Astrocyte of the spinal cord (primary cell): ENCODE data around the gene PLEKHN1.
A peak's percentile ranks its signal among the peaks of the same experiment; 100 is the strongest.
"Not testable (repeated sequence)": the region's sequence is repeated elsewhere in the genome, so short reads cannot be mapped to it uniquely, and the experiment has no call there.

Experiments used
- DNase-seq: peaks from one replicate; pipeline ENCODE4 v3.0.0; 2011; ENCODE audit warnings: low read depth, low spot score
- H3K4me3 ChIP-seq: 2 replicates; pipeline ENCODE4 v1.5.1; 2011; ENCODE audit warnings: low read depth, mild to moderate bottlenecking, low read length, moderate library complexity
- in situ Hi-C: cut with HindIII; loops from 2 replicates; pipeline ENCODE4 v1.10.0; 2017; ENCODE audit warnings: low sequenced_read_pairs
- TF ChIP-seq, protein P1 (sequence below): IDR thresholded peaks from 2 replicates; pipeline ENCODE4 v1.5.1; 2012; ENCODE audit warnings: low read depth, mild to moderate bottlenecking, low read length, inconsistent platforms

Gene PLEKHN1

GRCh38 chr1:1014799-1015681, 48.8 kb downstream of the PLEKHN1 start:
- no peak overlapping the region for H3K4me3 ChIP-seq
- no peak for DNase-seq
- in situ Hi-C loops: no loop called here
- TF ChIP-seq, protein P1, sequence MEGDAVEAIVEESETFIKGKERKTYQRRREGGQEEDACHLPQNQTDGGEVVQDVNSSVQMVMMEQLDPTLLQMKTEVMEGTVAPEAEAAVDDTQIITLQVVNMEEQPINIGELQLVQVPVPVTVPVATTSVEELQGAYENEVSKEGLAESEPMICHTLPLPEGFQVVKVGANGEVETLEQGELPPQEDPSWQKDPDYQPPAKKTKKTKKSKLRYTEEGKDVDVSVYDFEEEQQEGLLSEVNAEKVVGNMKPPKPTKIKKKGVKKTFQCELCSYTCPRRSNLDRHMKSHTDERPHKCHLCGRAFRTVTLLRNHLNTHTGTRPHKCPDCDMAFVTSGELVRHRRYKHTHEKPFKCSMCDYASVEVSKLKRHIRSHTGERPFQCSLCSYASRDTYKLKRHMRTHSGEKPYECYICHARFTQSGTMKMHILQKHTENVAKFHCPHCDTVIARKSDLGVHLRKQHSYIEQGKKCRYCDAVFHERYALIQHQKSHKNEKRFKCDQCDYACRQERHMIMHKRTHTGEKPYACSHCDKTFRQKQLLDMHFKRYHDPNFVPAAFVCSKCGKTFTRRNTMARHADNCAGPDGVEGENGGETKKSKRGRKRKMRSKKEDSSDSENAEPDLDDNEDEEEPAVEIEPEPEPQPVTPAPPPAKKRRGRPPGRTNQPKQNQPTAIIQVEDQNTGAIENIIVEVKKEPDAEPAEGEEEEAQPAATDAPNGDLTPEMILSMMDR: peak; percentile 41

DNA sequence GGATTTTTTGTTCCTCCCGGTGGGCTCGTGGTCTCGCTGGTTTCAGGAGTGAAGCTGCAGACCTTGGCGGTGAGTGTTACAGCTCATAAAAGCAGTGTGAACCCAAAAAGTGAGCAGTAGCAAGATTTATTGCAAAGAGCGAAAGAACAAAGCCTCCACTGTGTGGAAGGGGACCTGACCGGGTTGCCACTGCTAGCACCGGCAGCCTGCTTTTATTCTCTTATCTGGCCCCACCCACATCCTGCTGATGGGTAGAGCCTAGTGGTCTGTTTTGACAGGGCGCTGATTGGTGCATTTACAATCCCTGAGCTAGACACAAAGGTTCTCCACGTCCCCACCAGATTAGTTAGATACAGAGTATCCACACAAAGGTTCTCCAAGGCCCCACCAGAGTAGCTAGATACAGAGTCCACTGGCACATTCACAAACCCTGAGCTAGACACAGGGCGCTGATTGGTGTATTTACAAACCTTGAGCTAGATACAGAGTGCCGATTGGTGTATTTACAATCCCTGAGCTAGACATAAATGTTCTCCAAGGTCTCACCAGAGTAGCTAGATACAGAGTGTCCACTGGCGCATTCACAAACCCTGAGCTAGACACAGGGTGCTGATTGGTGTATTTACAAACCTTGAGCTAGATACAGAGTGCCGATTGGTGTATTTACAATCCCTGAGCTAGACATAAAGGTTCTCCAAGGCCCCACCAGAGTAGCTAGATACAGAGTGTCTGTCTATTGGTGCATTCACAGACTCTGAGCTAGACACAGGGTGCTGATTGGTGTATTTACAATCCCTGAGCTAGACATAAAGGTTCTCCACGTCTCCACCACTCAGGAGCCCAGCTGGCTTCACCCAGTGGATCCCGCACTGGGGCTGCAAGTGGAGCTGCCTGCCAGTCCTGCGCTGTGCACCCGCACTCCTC, 51.4 kb downstream of the PLEKHN1 start:
- DNase-seq, H3K4me3 ChIP-seq, in situ Hi-C loops: not testable (repeated sequence)

- H3K4me3 ChIP-seq, DNase-seq, in situ Hi-C loops: not testable (repeated sequence)
These were observed 52.0 kb downstream of the PLEKHN1 start for GRCh38 chr1:1018321-1018685.

GRCh38 chr1:1019122-1019999, 53.1 kb downstream of the PLEKHN1 start:
- in situ Hi-C loops: no loop called here
- peak overlapping the region; percentile 32 for H3K4me3 ChIP-seq
- peak; percentile 78 for DNase-seq
- TF ChIP-seq, protein P1: peak; percentile 45

- in situ Hi-C loops: no loop called here
- TF ChIP-seq, protein P1: no peak
- no peak for DNase-seq
- peak within 1 kb of the TSS; percentile 58 for H3K4me3 ChIP-seq
These were observed 53.7 kb downstream of the PLEKHN1 start, which contains the start of gene AGRN for GRCh38 chr1:1020000-1020404. AGRN (plus strand) TSS chr1:1020120; CDS start chr1:1020173, 53 bp downstream.

- TF ChIP-seq, protein P1: no peak
- DNase-seq: no peak
- in situ Hi-C loops: no loop called here
- H3K4me3 ChIP-seq: peak overlapping the region; percentile 58
These were observed 54.2 kb downstream of the PLEKHN1 start for GRCh38 chr1:1020415-1021009.
